Measurements from ENCODE around the gene NT5C. TPM values are rescaled to one million over a fixed set of nuclear protein-coding genes. Genes with fewer than 3 reads are reported as not detected.
"Not testable (repeated sequence)": the region's sequence is repeated elsewhere in the genome, so short reads cannot be mapped to it uniquely, and the experiment has no call there.

The NT5C gene
- total RNA-seq: 10 to 100 TPM; 45.2 to 50.4 TPM

GRCh38 chr17:75131278-75132017 is at the start of gene NT5C:
Gene NT5C (minus strand): TSS chr17:75131742. CDS start chr17:75131707, 35 bp downstream.
- H3K36me3 Mint-ChIP-seq (ENCODE audit: low read depth): peaks cover 19% of the 10 kb centered on the region
- H3K27me3 Mint-ChIP-seq: no peaks in the 10 kb centered on the region
- peak within 1 kb of the TSS; percentile 89 for H3K27ac Mint-ChIP-seq
- H3K9me3 Mint-ChIP-seq: no peaks in the 10 kb centered on the region
- DNase-seq: peak; percentile 68
- POLR2A ChIA-PET: interaction anchor here (0.6 kb wide), 1 partner anchor 120 kb away, joined by 5 read pairs; no protein-coding TSS in a partner anchor
- H3K4me3 Mint-ChIP-seq: peak within 1 kb of the TSS; percentile 83
- peaks cover 30% of the 10 kb centered on the region for H3K4me1 Mint-ChIP-seq
- CTCF ChIA-PET: interaction anchor here (0.5 to 13.8 kb wide), 22 partner anchors 8 to 1562 kb away, joined by 3 to 150 read pairs (median 4); no protein-coding TSS in a partner anchor

DNA sequence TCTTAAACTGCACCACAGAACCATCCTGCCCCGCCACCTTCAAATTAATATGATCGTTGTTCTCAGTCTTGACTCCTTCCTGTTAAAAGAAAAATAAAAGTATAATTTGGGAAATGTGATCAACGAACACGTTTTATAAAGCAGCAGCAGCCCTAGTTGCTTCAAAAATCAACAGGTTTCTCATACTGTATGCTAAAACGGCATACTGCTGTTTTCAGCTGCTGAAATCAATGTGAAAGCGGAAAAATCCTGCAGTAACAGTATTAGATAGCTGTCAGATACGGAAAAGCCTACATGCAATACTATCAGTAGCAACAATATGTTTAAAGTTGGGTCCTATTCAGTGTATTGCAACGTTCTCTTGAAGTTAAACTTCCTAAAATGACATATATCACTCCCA is 49.6 kb upstream of the NT5C start:
- H3K27me3 Mint-ChIP-seq: no peaks in the 10 kb centered on the region
- ChIA-PET POLR2A (interaction anchor here (0.6 kb wide), 1 partner anchor 226 kb away, joined by 3 read pairs; no protein-coding TSS in a partner anchor), CTCF (interaction anchor here (0.5 to 2.0 kb wide), 6 partner anchors 10 to 390 kb away, joined by 3 to 8 read pairs (median 3); no protein-coding TSS in a partner anchor)
- H3K4me3 Mint-ChIP-seq: peak overlapping the region; percentile 84
- no peak for DNase-seq
- peaks cover 48% of the 10 kb centered on the region for H3K4me1 Mint-ChIP-seq
- H3K27ac Mint-ChIP-seq: peak overlapping the region; percentile 99
- H3K9me3 Mint-ChIP-seq: no peaks in the 10 kb centered on the region
- H3K36me3 Mint-ChIP-seq (ENCODE audit: low read depth): peaks cover 41% of the 10 kb centered on the region

GRCh38 chr17:75178453-75178852 is 46.9 kb upstream of the NT5C start:
- Mint-ChIP-seq H3K27ac (peak overlapping the region; percentile 54), H3K9me3 (no peaks in the 10 kb centered on the region), H3K36me3 (ENCODE audit: low read depth) (peaks cover 53% of the 10 kb centered on the region), H3K4me3 (no peak overlapping the region), H3K27me3 (no peaks in the 10 kb centered on the region), H3K4me1 (peaks cover 43% of the 10 kb centered on the region)
- no peak for DNase-seq
- ChIA-PET POLR2A (no interaction called here), CTCF (interaction anchor here (0.7 to 1.1 kb wide), 2 partner anchors 166 to 215 kb away, joined by 3 read pairs; partner anchors contain the start of gene MRPL58)

GRCh38 chr17:75176625-75177024 is 45.1 kb upstream of the NT5C start:
- peak overlapping the region; percentile 50 for H3K27ac Mint-ChIP-seq
- no peaks in the 10 kb centered on the region for H3K9me3 Mint-ChIP-seq
- ChIA-PET CTCF (interaction anchor here (0.5 to 4.4 kb wide), 2 partner anchors 14 to 63 kb away, joined by 4 to 23 read pairs; no protein-coding TSS in a partner anchor), POLR2A (no interaction called here)
- H3K4me1 Mint-ChIP-seq: peaks cover 50% of the 10 kb centered on the region
- no peaks in the 10 kb centered on the region for H3K27me3 Mint-ChIP-seq
- no peak overlapping the region for H3K4me3 Mint-ChIP-seq
- H3K36me3 Mint-ChIP-seq (ENCODE audit: low read depth): peaks cover 60% of the 10 kb centered on the region
- no peak for DNase-seq

- Mint-ChIP-seq H3K36me3 (ENCODE audit: low read depth) (peaks cover 51% of the 10 kb centered on the region), H3K9me3 (no peaks in the 10 kb centered on the region), H3K27ac (no peak overlapping the region), H3K4me3 (no peak overlapping the region), H3K27me3 (no peaks in the 10 kb centered on the region), H3K4me1 (peaks cover 44% of the 10 kb centered on the region)
- CTCF ChIA-PET: interaction anchor here (0.7 to 4.4 kb wide), 3 partner anchors 30 to 61 kb away, joined by 4 to 23 read pairs (median 5); no protein-coding TSS in a partner anchor
- DNase-seq: no peak
- POLR2A ChIA-PET: interaction anchor here (0.6 to 0.7 kb wide), 2 partner anchors 18 to 61 kb away, joined by 4 read pairs; no protein-coding TSS in a partner anchor
Observed at GRCh38 chr17:75174996-75175395, 43.5 kb upstream of the NT5C start.

GRCh38 chr17:75173526-75173925 is 42.0 kb upstream of the NT5C start:
- Mint-ChIP-seq H3K9me3 (no peaks in the 10 kb centered on the region), H3K27ac (peak overlapping the region; percentile 15), H3K36me3 (ENCODE audit: low read depth) (peaks cover 40% of the 10 kb centered on the region), H3K4me1 (peaks cover 32% of the 10 kb centered on the region), H3K4me3 (no peak overlapping the region), H3K27me3 (no peaks in the 10 kb centered on the region)
- ChIA-PET CTCF (interaction anchor here (0.6 to 4.4 kb wide), 3 partner anchors 13 to 60 kb away, joined by 3 to 23 read pairs (median 4); partner anchors contain the start of gene JPT1), POLR2A (no interaction called here)
- no peak for DNase-seq

GRCh38 chr17:75168998-75169397 is 37.5 kb upstream of the NT5C start:
- no peak overlapping the region for H3K27ac Mint-ChIP-seq
- H3K27me3 Mint-ChIP-seq: no peaks in the 10 kb centered on the region
- CTCF ChIA-PET: interaction anchor here (0.6 to 6.1 kb wide), 9 partner anchors 18 to 1045 kb away, joined by 3 to 49 read pairs (median 3); partner anchors contain the start of genes ARMC7 and NT5C
- peaks cover 36% of the 10 kb centered on the region for H3K36me3 Mint-ChIP-seq (ENCODE audit: low read depth)
- no peak overlapping the region for H3K4me3 Mint-ChIP-seq
- no peaks in the 10 kb centered on the region for H3K9me3 Mint-ChIP-seq
- peaks cover 20% of the 10 kb centered on the region for H3K4me1 Mint-ChIP-seq
- POLR2A ChIA-PET: no interaction called here
- DNase-seq: no peak

DNA sequence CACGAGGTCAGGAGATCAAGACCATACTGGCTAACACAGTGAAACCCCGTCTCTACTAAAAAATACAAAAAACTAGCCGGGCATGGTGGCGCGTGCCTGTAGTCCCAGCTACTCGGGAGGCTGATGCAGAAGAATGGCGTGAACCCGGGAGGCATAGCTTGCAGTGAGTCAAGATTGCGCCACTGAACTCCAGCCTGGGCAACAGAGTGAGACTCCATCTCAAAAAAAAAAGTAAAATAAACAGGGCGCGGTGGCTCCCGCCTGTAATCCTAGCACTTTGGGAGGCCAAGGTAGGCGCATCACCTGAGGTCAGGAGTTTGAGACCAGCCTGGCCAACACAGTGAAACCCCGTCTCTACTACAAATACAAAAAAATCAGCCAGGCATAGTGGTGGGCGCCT is 33.1 kb upstream of the NT5C start:
- peaks cover 26% of the 10 kb centered on the region for H3K36me3 Mint-ChIP-seq (ENCODE audit: low read depth)
- POLR2A ChIA-PET, H3K27me3 Mint-ChIP-seq, H3K4me1 Mint-ChIP-seq, H3K27ac Mint-ChIP-seq, DNase-seq, H3K9me3 Mint-ChIP-seq, H3K4me3 Mint-ChIP-seq: not testable (repeated sequence)
- CTCF ChIA-PET: interaction anchor here (2.8 kb wide), 1 partner anchor 50 kb away, joined by 9 read pairs; no protein-coding TSS in a partner anchor

DNA sequence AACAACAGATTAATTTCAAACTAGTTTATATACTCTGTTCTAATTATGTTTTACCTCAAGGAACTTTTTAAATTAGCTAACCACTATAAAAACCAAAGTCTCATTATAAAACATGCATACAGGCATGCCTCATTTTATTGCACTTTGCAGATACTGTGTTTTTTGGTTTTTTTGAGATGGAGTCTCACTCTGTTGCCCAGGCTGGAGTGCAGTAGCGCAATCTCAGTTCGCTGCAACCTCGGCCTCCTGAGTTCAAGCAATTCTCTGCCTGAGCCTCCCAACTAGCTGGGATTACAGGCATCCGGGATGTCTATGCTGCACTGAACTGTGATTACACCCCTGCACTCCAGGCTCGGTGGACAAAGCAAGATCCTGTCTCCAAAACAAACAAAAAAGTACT is 31.5 kb upstream of the NT5C start:
- peaks cover 24% of the 10 kb centered on the region for H3K36me3 Mint-ChIP-seq (ENCODE audit: low read depth)
- DNase-seq: no peak
- ChIA-PET POLR2A (interaction anchor here (0.5 kb wide), 1 partner anchor 38 kb away, joined by 6 read pairs; no protein-coding TSS in a partner anchor), CTCF (interaction anchor here (1.0 to 2.8 kb wide), 4 partner anchors 9 to 108 kb away, joined by 4 to 9 read pairs (median 6); partner anchors contain the start of gene MIF4GD)
- H3K9me3 Mint-ChIP-seq: no peaks in the 10 kb centered on the region
- no peaks in the 10 kb centered on the region for H3K27me3 Mint-ChIP-seq
- H3K27ac Mint-ChIP-seq: no peak overlapping the region
- no peaks in the 10 kb centered on the region for H3K4me1 Mint-ChIP-seq
- H3K4me3 Mint-ChIP-seq: no peak overlapping the region

GRCh38 chr17:75160211-75160610 is 28.7 kb upstream of the NT5C start:
- H3K4me1 Mint-ChIP-seq: peaks cover 9% of the 10 kb centered on the region
- peaks cover 15% of the 10 kb centered on the region for H3K36me3 Mint-ChIP-seq (ENCODE audit: low read depth)
- POLR2A ChIA-PET: no interaction called here
- CTCF ChIA-PET: interaction anchor here (0.6 to 2.3 kb wide), 3 partner anchors 11 to 46 kb away, joined by 3 to 4 read pairs (median 3); no protein-coding TSS in a partner anchor
- no peaks in the 10 kb centered on the region for H3K27me3 Mint-ChIP-seq
- H3K4me3 Mint-ChIP-seq: no peak overlapping the region
- no peaks in the 10 kb centered on the region for H3K9me3 Mint-ChIP-seq
- no peak overlapping the region for H3K27ac Mint-ChIP-seq
- no peak for DNase-seq

DNA sequence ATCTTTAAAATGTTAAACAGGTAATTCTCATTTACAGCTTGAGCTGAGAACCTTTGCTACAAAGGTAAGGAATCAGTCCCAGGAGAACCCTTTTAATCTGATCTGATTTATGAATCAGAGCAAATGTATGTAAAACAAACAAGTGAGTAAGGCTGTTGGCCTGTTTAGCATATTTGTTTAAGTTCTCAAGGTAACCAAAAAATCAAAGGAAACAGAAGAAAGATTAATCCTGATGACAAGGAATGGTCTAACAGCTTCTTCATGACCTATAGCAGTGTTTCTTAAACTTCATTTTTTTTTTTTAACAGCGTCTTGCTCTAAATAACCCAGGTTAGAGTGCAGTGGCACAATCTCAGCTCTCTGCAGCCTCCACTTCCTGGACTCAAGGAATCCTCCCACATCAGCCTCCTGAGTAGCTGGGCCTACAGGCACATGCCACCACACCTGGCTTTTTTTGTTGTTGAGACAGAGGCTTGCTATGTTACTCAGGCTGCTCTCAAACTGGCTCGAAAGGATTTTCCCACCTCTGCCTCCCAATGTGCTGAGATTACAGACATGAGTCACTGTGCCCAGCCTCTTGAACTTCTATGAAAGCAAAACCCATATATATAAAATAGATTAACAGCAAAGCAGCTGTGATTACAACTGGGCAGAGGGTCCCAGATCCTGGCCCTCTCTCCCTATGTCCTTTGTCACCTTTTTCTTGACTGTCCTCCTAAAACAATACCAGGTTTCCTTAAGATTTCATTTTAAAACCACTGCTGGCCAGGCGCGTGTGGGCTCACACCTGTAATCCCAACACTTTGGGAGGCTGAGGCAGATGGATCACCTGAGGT is 27.9 kb upstream of the NT5C start:
- peaks cover 15% of the 10 kb centered on the region for H3K36me3 Mint-ChIP-seq (ENCODE audit: low read depth)
- no peak for DNase-seq

DNA sequence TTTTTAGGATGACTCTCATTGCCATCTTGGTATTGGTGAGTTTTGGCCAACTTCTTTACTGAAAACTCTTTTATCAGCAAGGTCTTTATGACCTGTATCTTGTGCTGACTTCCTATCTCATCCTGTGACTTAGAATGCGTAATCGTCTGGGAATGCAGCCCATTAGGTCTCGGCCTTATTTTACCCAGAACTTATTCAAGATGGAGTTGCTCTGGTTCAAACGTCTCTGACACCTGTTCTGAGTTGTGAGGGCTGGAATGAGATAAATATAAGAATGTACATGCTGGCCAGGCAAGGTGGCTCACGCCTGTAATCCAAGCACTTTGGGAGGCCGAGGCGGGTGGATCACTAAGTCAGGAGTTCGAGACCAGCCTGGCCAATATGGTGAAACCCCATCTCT is 26.9 kb upstream of the NT5C start:
- H3K27ac Mint-ChIP-seq, POLR2A ChIA-PET, DNase-seq, H3K9me3 Mint-ChIP-seq, CTCF ChIA-PET, H3K4me3 Mint-ChIP-seq, H3K27me3 Mint-ChIP-seq: not testable (repeated sequence)
- Mint-ChIP-seq H3K36me3 (ENCODE audit: low read depth) (peaks cover 10% of the 10 kb centered on the region), H3K4me1 (peaks cover 17% of the 10 kb centered on the region)

More for the DNA sequence above, 27.9 kb upstream of the NT5C start:
- Mint-ChIP-seq H3K9me3 (no peaks in the 10 kb centered on the region), H3K27ac (no peak overlapping the region), H3K4me1 (peaks cover 17% of the 10 kb centered on the region), H3K27me3 (no peaks in the 10 kb centered on the region), H3K4me3 (no peak overlapping the region)
- POLR2A ChIA-PET: no interaction called here
- CTCF ChIA-PET: interaction anchor here (0.6 to 2.3 kb wide), 3 partner anchors 12 to 127 kb away, joined by 3 to 4 read pairs (median 3); no protein-coding TSS in a partner anchor
